OCI-LY3 (cell line): ENCODE results near the gene KCNJ4.

Experiments used
- CTCF ChIP-seq: fragments of 200-600, 300-600 bp; sonication (generic); IDR thresholded peaks from 2 replicates; pipeline ENCODE4 v1.5.1; 2014; ENCODE audit warnings: antibody characterized with exemption, low read length, low read depth
- EZH2phosphoT487 ChIP-seq: fragments of 200-600 bp; shearing (Covaris generic); IDR thresholded peaks from 2 replicates; pipeline ENCODE4 v1.6.1; 2018; ENCODE audit warnings: antibody characterized with exemption, mixed run types, low read depth

GRCh38 chr22:38415561-38416321 lies 39.3 kb downstream of the KCNJ4 start:
- TF ChIP-seq CTCF: no peak
- no peak for TF ChIP-seq EZH2phosphoT487
